GM12878 (cell line): ENCODE results near the gene PRKACG. TPM values are rescaled to one million over a fixed set of nuclear protein-coding genes. Genes with fewer than 3 reads are reported as not detected.

Source experiments
- ATAC-seq: fragments of 200-7000 bp; cut with Tn5 transposase; 3 replicates; pipeline ENCODE4 v1.9.1; 2020; ENCODE audit warnings: mild to moderate bottlenecking, moderate library complexity
- BruUV-seq: library from RNA; stranded (reverse); fragments of 400-500 nt; replicated peaks from 2 replicates; lab custom pipeline; 2021; lab: Mats Ljungman, UMichigan
- CTCF ChIA-PET: fragments of 300-600 bp; sonication (Branson Sonifier 250); formaldehyde crosslinking; extraction: SDS; loops from one replicate; lab custom pipeline; 2021; ENCODE audit warnings: inconsistent platforms; lab: Yijun Ruan, JAX
- POLR2A ChIA-PET: fragments of 350-600 bp; formaldehyde crosslinking; extraction: SDS; loops from one replicate; lab custom pipeline; 2021; ENCODE audit warnings: inconsistent platforms; lab: Charles Lee
- RAD21 ChIA-PET: fragments of 300-600 bp; sonication (Branson Sonifier 250); formaldehyde crosslinking; loops from one replicate; lab custom pipeline; 2023; ENCODE audit warnings: antibody characterized with exemption; ENCODE audit not compliant: unreplicated experiment; lab: Charles Lee
- SMC1A ChIA-PET: fragments of 300-600 bp; sonication (Branson Sonifier 250); formaldehyde crosslinking; loops from one replicate; lab custom pipeline; 2023; ENCODE audit not compliant: unreplicated experiment, uncharacterized antibody; lab: Charles Lee
- DNase-seq: peaks from one replicate; pipeline ENCODE4 v3.0.0-alpha.2; 2011; ENCODE audit warnings: low read depth, low spot score
- FAIRE-seq: peaks from 3 replicates; lab custom pipeline; 2011; peaks lifted over from hg19 to GRCh38; lab: Jason Lieb, UNC
- H2AFZ ChIP-seq: 2 replicates; pipeline ENCODE4 v1.6.0; 2011; ENCODE audit warnings: low read depth, low read length, control low read depth; ENCODE audit not compliant: control insufficient read depth
- H3K27ac ChIP-seq: 2 replicates; pipeline ENCODE4 v1.5.1; 2011; ENCODE audit warnings: control low read depth; ENCODE audit not compliant: control insufficient read depth, insufficient read depth
- H3K27me3 ChIP-seq, 2 experiments: replicated peaks in 1 of 2; 2 replicates each; pipeline versions ENCODE4 v1.6.0 to v1.6.1; 2011; ENCODE audit warnings: low read length in 1 of 2; ENCODE audit not compliant: control insufficient read depth in 2 of 2, insufficient read depth in 2 of 2
- H3K36me3 ChIP-seq, 2 experiments: 2 replicates each; pipeline ENCODE4 v1.5.1; 2011; ENCODE audit warnings: low read length in 1 of 2; ENCODE audit not compliant: control insufficient read depth in 2 of 2, insufficient read depth in 2 of 2
- H3K4me1 ChIP-seq: 2 replicates; pipeline ENCODE4 v1.6.1; 2011; ENCODE audit warnings: mild to moderate bottlenecking, low read length, moderate library complexity, mixed read lengths; ENCODE audit not compliant: control insufficient read depth, insufficient read depth
- H3K4me2 ChIP-seq: 2 replicates; pipeline ENCODE4 v1.6.0; 2011; ENCODE audit warnings: control low read depth; ENCODE audit not compliant: control insufficient read depth, insufficient read depth
- H3K4me3 ChIP-seq: fragments of 200-600 bp; sonication (generic); 2 replicates; pipeline ENCODE4 v1.5.1; 2016
- H3K79me2 ChIP-seq: 2 replicates; pipeline ENCODE4 v1.6.0; 2011; ENCODE audit warnings: low read length; ENCODE audit not compliant: control insufficient read depth, insufficient read depth
- H3K9ac ChIP-seq: 2 replicates; pipeline ENCODE4 v1.8.0; 2011; ENCODE audit warnings: low read length, control low read depth, mixed read lengths; ENCODE audit not compliant: control insufficient read depth, insufficient read depth
- H3K9me3 ChIP-seq: replicated peaks from 3 replicates; pipeline ENCODE4 v1.5.1; 2011; ENCODE audit warnings: mild to moderate bottlenecking, low read length; ENCODE audit not compliant: control insufficient read depth, insufficient read depth
- H4K20me1 ChIP-seq: 2 replicates; pipeline ENCODE4 v1.6.0; 2011; ENCODE audit not compliant: control insufficient read depth, insufficient read depth
- BCL3 ChIP-seq: IDR thresholded peaks from 2 replicates; pipeline ENCODE4 v1.6.1; 2011; ENCODE audit warnings: borderline replicate concordance, low read depth, mild to moderate bottlenecking, moderate library complexity, low read length; ENCODE audit not compliant: insufficient read depth, poor library complexity, severe bottlenecking
- MEF2B ChIP-seq: fragments of 450-650 bp; IDR thresholded peaks from 2 replicates; pipeline ENCODE4 v1.6.1; 2018; ENCODE audit warnings: mild to moderate bottlenecking, moderate library complexity; ENCODE audit not compliant: partially characterized antibody, poor library complexity, severe bottlenecking
- NBN ChIP-seq: fragments of 450-650 bp; IDR thresholded peaks from 2 replicates; pipeline ENCODE4 v1.6.1; 2016
- PKNOX1 ChIP-seq: fragments of 450-650 bp; IDR thresholded peaks from 2 replicates; pipeline ENCODE4 v1.6.1; 2016; ENCODE audit warnings: mild to moderate bottlenecking
- WGBS: methylation state at CpG from one replicate; pipeline ENCODE4 v1.1.6; 2016; ENCODE audit warnings: low lambda C conversion rate; ENCODE audit not compliant: insufficient replicate concordance, insufficient coverage; ENCODE audit errors: missing lambda C conversion rate; 5-methylcytosine and 5-hydroxymethylcytosine counted together
- in situ Hi-C: fragments of 300-500 bp; cut with MboI; formaldehyde crosslinking; loops from 9 replicates; pipeline ENCODE4 v1.14.3; 2018; ENCODE audit warnings: mixed read lengths
- intact Hi-C: fragments of 100-400 bp; cut with micrococcal nuclease; formaldehyde crosslinking; loops from one replicate; pipeline ENCODE4 v1.14.2; 2022; ENCODE audit not compliant: unreplicated experiment
- polyA plus RNA-seq, 11 experiments: library from polyadenylated mRNA; depleted of rRNA in 4 of 11; unstranded in 6 of 11; stranded (reverse) in 5 of 11; fragments of >200 nt; fragmentation: Nextera tagmentation in 4 of 11; fragmentation: Illumina TruSeq in 1 of 11; extraction: Ambion mirVana in 4 of 11; extraction: Trizol in 1 of 11; gene quantifications; 1 replicate in 1 of 11; 2 replicates in 10 of 11; pipeline versions ENCODE4 v1.2.1 to v1.2.3, GENCODE V29; 2011 to 2016; ENCODE audit warnings: inconsistent platforms in 2 of 11, missing spikeins in 2 of 11, low read depth in 1 of 11
- total RNA-seq, 4 experiments: library from RNA; depleted of rRNA in 3 of 4; stranded (reverse); fragments of >200 nt in 3 of 4; fragmentation: Illumina TruSeq in 1 of 4; extraction: Trizol in 1 of 4; gene quantifications; 2 replicates each; pipeline versions ENCODE4 v1.2.1 to v1.2.3, GENCODE V29; 2013 to 2021

Gene PRKACG
- total and polyA plus RNA-seq, 10 of the 15 experiments (the other 5 are each of a cell fraction or from before 2014, with no cell fraction given), result not detected

- TF ChIP-seq PKNOX1 (no peak), MEF2B (no peak), BCL3 (no peak), NBN (no peak)
- ChIA-PET CTCF (interaction anchor here (0.6 to 1.7 kb wide), 7 partner anchors 8 to 446 kb away, joined by 3 to 5 read pairs (median 3); no protein-coding TSS in a partner anchor), POLR2A (no interaction called here), RAD21 (interaction anchor here (1.2 kb wide), 1 partner anchor 29 kb away, joined by 3 read pairs; no protein-coding TSS in a partner anchor), SMC1A (interaction anchor here (0.7 kb wide), 1 partner anchor 21 kb away, joined by 3 read pairs; no protein-coding TSS in a partner anchor)
- BruUV-seq, result no TSS peak
- WGBS, result 93% methylated on average over 2 of the region's 2 CpGs
- H3K9me3 ChIP-seq, result peaks cover 3% of the 10 kb centered on the region; the same call in 2 of the 3 replicates
- H3K4me1 ChIP-seq, result peaks cover 6% of the 10 kb centered on the region
- no peak overlapping the region for H3K9ac ChIP-seq
- no peak overlapping the region for H3K4me3 ChIP-seq
- no peak for DNase-seq
- H4K20me1 ChIP-seq, result no peaks in the 10 kb centered on the region
- H3K36me3 ChIP-seq, result no peaks in the 10 kb centered on the region
- H3K79me2 ChIP-seq, result no peaks in the 10 kb centered on the region
- H3K4me2 ChIP-seq, result no peak overlapping the region
- no peak for FAIRE-seq
- no peak overlapping the region for H3K27ac ChIP-seq
- H3K27me3 ChIP-seq, result no peaks in the 10 kb centered on the region
- in situ Hi-C loops (no loop called here), intact Hi-C loops (loop anchor here (5.0 kb wide), 1 partner anchor 446 kb away; no protein-coding TSS in a partner anchor)
- no peak for ATAC-seq
- H2AFZ ChIP-seq, result no peak overlapping the region
Measured at GRCh38 chr9:69028754-69029153, 14.8 kb upstream of the PRKACG start.
